WTC11 (cell line): ENCODE data around the gene NGDN. TPM values are rescaled to one million over a fixed set of nuclear protein-coding genes. Genes with fewer than 3 reads are reported as not detected.

ENCODE experiments used
- ATAC-seq: fragments of 200-7000 bp; cut with Tn5 transposase; 2 replicates; pipeline ENCODE4 v1.10.0; 2021; ENCODE audit warnings: mild to moderate bottlenecking, moderate library complexity
- CTCF ChIA-PET: fragments of 300-600 bp; sonication (Branson Sonifier 250); formaldehyde crosslinking; loops from one replicate; lab custom pipeline; 2021; ENCODE audit warnings: antibody characterized with exemption; lab: Charles Lee
- POLR2A ChIA-PET: fragments of 350-600 bp; sonication (Branson Sonifier 250); formaldehyde crosslinking; loops from one replicate; lab custom pipeline; 2021; ENCODE audit warnings: antibody characterized with exemption; lab: Charles Lee
- DNase-seq: peaks from one replicate; pipeline ENCODE4 v3.0.0; 2021; ENCODE audit warnings: low spot score
- H3K27ac Mint-ChIP-seq: 2 replicates; pipeline ENCODE4 v1.8.0; 2021; ENCODE audit warnings: mixed read lengths
- H3K27me3 Mint-ChIP-seq: 2 replicates; pipeline ENCODE4 v1.8.0; 2021; ENCODE audit warnings: low read depth, mild to moderate bottlenecking, moderate library complexity, mixed read lengths
- H3K36me3 Mint-ChIP-seq: 2 replicates; pipeline ENCODE4 v1.8.0; 2021; ENCODE audit warnings: mixed read lengths
- H3K4me1 Mint-ChIP-seq: 2 replicates; pipeline ENCODE4 v1.8.0; 2022; ENCODE audit warnings: mixed read lengths
- H3K4me3 Mint-ChIP-seq: 2 replicates; pipeline ENCODE4 v1.8.0; 2021; ENCODE audit warnings: mild to moderate bottlenecking, moderate library complexity, mixed read lengths
- H3K9me3 Mint-ChIP-seq: 2 replicates; pipeline ENCODE4 v1.8.0; 2021; ENCODE audit warnings: mixed read lengths
- ARID4B ChIP-seq: sonication (generic); formaldehyde crosslinking; IDR thresholded peaks from 2 replicates; pipeline ENCODE4 v1.8.0; 2023; ENCODE audit warnings: missing genetic modification reagents, mild to moderate bottlenecking, borderline replicate concordance
- ATF1 ChIP-seq: sonication (generic); formaldehyde crosslinking; IDR thresholded peaks from 2 replicates; pipeline ENCODE4 v1.8.1; 2023; ENCODE audit warnings: mild to moderate bottlenecking, moderate library complexity, missing genetic modification reagents
- ATF3 ChIP-seq: sonication (generic); formaldehyde crosslinking; conservative IDR thresholded peaks from 2 replicates; pipeline ENCODE4 v1.8.1; 2022; ENCODE audit warnings: mild to moderate bottlenecking, missing genetic modification reagents
- CREB1 ChIP-seq: sonication (generic); formaldehyde crosslinking; IDR thresholded peaks from 2 replicates; pipeline ENCODE4 v1.8.0; 2023; ENCODE audit warnings: mild to moderate bottlenecking, missing genetic modification reagents
- EMX1 ChIP-seq: fragments of 250-450 bp; sonication (Bioruptor Pico); IDR thresholded peaks from 2 replicates; pipeline ENCODE4 v1.8.0; 2021; ENCODE audit warnings: mild to moderate bottlenecking
- ESRRA ChIP-seq: sonication (generic); formaldehyde crosslinking; IDR thresholded peaks from 2 replicates; pipeline ENCODE4 v1.8.1; 2022; ENCODE audit warnings: mild to moderate bottlenecking, missing genetic modification reagents, borderline replicate concordance
- FOXJ3 ChIP-seq: sonication (generic); formaldehyde crosslinking; IDR thresholded peaks from 2 replicates; pipeline ENCODE4 v1.9.0; 2021; ENCODE audit warnings: missing genetic modification reagents, mild to moderate bottlenecking, borderline replicate concordance
- JAZF1 ChIP-seq: fragments of 250-450 bp; sonication (Bioruptor Pico); IDR thresholded peaks from 2 replicates; pipeline ENCODE4 v1.9.0; 2021; ENCODE audit warnings: moderate library complexity, mild to moderate bottlenecking, inconsistent platforms
- NFYB ChIP-seq: sonication (generic); formaldehyde crosslinking; conservative IDR thresholded peaks from 2 replicates; pipeline ENCODE4 v1.8.0; 2022; ENCODE audit warnings: low read depth, missing genetic modification reagents
- SOX15 ChIP-seq: fragments of 250-450 bp; sonication (Bioruptor Pico); IDR thresholded peaks from 2 replicates; pipeline ENCODE4 v1.9.0; 2021; ENCODE audit warnings: mild to moderate bottlenecking
- TCF7 ChIP-seq: sonication (generic); formaldehyde crosslinking; IDR thresholded peaks from 2 replicates; pipeline ENCODE4 v1.8.0; 2022; ENCODE audit warnings: mild to moderate bottlenecking, low read depth, missing genetic modification reagents, moderate library complexity
- TEAD4 ChIP-seq: sonication (generic); formaldehyde crosslinking; IDR thresholded peaks from 2 replicates; pipeline ENCODE4 v1.8.0; 2022; ENCODE audit warnings: mild to moderate bottlenecking, missing genetic modification reagents
- USF1 ChIP-seq: sonication (generic); formaldehyde crosslinking; IDR thresholded peaks from 2 replicates; pipeline ENCODE4 v1.8.0; 2022; ENCODE audit warnings: mild to moderate bottlenecking, missing genetic modification reagents
- USF2 ChIP-seq: sonication (generic); formaldehyde crosslinking; IDR thresholded peaks from 2 replicates; pipeline ENCODE4 v1.8.1; 2023; ENCODE audit warnings: mild to moderate bottlenecking, missing genetic modification reagents, moderate library complexity
- ZNF532 ChIP-seq: fragments of 250-450 bp; sonication (Bioruptor Pico); IDR thresholded peaks from 2 replicates; pipeline ENCODE4 v1.9.0; 2021; ENCODE audit warnings: mild to moderate bottlenecking, borderline replicate concordance
- total RNA-seq: library from RNA; stranded (reverse); gene quantifications from 3 replicates; pipeline ENCODE4 v1.2.3, GENCODE V29; 2021

The NGDN gene
- total RNA-seq, 1 experiment from 2014 or later = 45.5 TPM

- H3K27me3 Mint-ChIP-seq = no peaks in the 10 kb centered on the region
- no peak for ATAC-seq
- TF ChIP-seq NFYB (CRISPR knock-in tag) (no peak), EMX1 (no peak), USF2 (no peak), USF1 (CRISPR knock-in tag) (no peak), ESRRA (no peak), ATF1 (CRISPR knock-in tag) (no peak), ARID4B (CRISPR knock-in tag) (no peak), CREB1 (CRISPR knock-in tag) (no peak), ZNF532 (CRISPR knock-in tag) (no peak), TEAD4 (CRISPR knock-in tag) (no peak), FOXJ3 (CRISPR knock-in tag) (no peak), ATF3 (no peak), SOX15 (CRISPR knock-in tag) (no peak), JAZF1 (CRISPR knock-in tag) (no peak), TCF7 (CRISPR knock-in tag) (no peak)
- TF ChIP-seq, all 79 proteins: peak for 0
- Mint-ChIP-seq H3K4me1 (peaks cover 65% of the 10 kb centered on the region), H3K27ac (no peak overlapping the region), H3K4me3 (no peak overlapping the region), H3K36me3 (peaks cover 30% of the 10 kb centered on the region), H3K9me3 (no peaks in the 10 kb centered on the region)
- POLR2A ChIA-PET = interaction anchor here (2.0 to 6.6 kb wide), 2 partner anchors 15 to 41 kb away, joined by 7 to 49 read pairs; no protein-coding TSS in a partner anchor
- DNase-seq = no peak
- CTCF ChIA-PET = interaction anchor here (0.8 to 7.5 kb wide), 5 partner anchors 15 to 45 kb away, joined by 3 to 47 read pairs (median 12); no protein-coding TSS in a partner anchor
These were observed 53.9 kb downstream of the NGDN start for GRCh38 chr14:23523229-23524016.
